ENCODE results near the gene WNT5A. TPM values are rescaled to one million over a fixed set of nuclear protein-coding genes. Genes with fewer than 3 reads are reported as not detected.
A peak's percentile ranks its signal among the peaks of the same experiment; 100 is the strongest.

WNT5A gene
- polyA plus RNA-seq, 2 of the 4 experiments (the other 2 are of a cell fraction), result 0.10 to 1.1 TPM

GRCh38 chr3:55526332-55527030 lies 39.4 kb upstream of the WNT5A start:
- H3K4me2 ChIP-seq, result no peak overlapping the region
- WGBS (ENCODE audit: missing lambda C conversion rate), result 0% methylated on average over 4 of the region's 10 CpGs
- FAIRE-seq (no peak), DNase-seq (ENCODE audit: low read depth in 1 of 2, low spot score in 1 of 2) (peak in 1 of 2 experiments; percentile 9), ATAC-seq (no peak)
- no peak overlapping the region for H3K4me3 ChIP-seq
- no peak overlapping the region for H3K27ac ChIP-seq
- no peaks in the 10 kb centered on the region for H3K4me1 ChIP-seq
- H3K9me3 ChIP-seq, result no peaks in the 10 kb centered on the region
- ChIA-PET CTCF (no interaction called here), POLR2A (no interaction called here)
- no peak for TF ChIP-seq HES2 (IDR thresholded peaks at IDR 0.05)

GRCh38 chr3:55525436-55525835 lies 38.3 kb upstream of the WNT5A start:
- Histone ChIP-seq H3K4me2 (no peak overlapping the region), H3K4me1 (no peaks in the 10 kb centered on the region), H3K9me3 (no peaks in the 10 kb centered on the region), H3K4me3 (no peak overlapping the region), H3K27ac (no peak overlapping the region)
- ChIA-PET POLR2A (no interaction called here), CTCF (no interaction called here)
- TF ChIP-seq KDM5A (IDR thresholded peaks at IDR 0.05), result no peak
- no peak for TF ChIP-seq HEYL (CRISPR knock-in tag; IDR thresholded peaks at IDR 0.05)
- TF ChIP-seq CBX2 (IDR thresholded peaks at IDR 0.05; ENCODE audit: borderline replicate concordance, low read depth), result no peak
- no peak for TF ChIP-seq FOSB (CRISPR knock-in tag; IDR thresholded peaks at IDR 0.05)
- no peak for TF ChIP-seq USF2 (IDR thresholded peaks at IDR 0.05)
- TF ChIP-seq EHF (CRISPR knock-in tag; IDR thresholded peaks at IDR 0.05), result no peak
- TF ChIP-seq ATOH8 (CRISPR knock-in tag; IDR thresholded peaks at IDR 0.05; ENCODE audit: low read depth), result no peak
- no peak for TF ChIP-seq MAX (IDR thresholded peaks at IDR 0.05)
- TF ChIP-seq RCOR1 (IDR thresholded peaks at IDR 0.05; ENCODE audit: low read depth, low read length), result no peak
- TF ChIP-seq PHF8 (IDR thresholded peaks at IDR 0.05; ENCODE audit: borderline replicate concordance, low read depth), result no peak
- TF ChIP-seq EHMT2 (IDR thresholded peaks at IDR 0.05; ENCODE audit: low read depth), result no peak
- TF ChIP-seq KDM1A (IDR thresholded peaks at IDR 0.05; ENCODE audit: low read depth), result no peak
- no peak for TF ChIP-seq NPAS2 (CRISPR knock-in tag; IDR thresholded peaks at IDR 0.05; ENCODE audit: borderline replicate concordance)
- no peak for DNase-seq (ENCODE audit: low read depth in 1 of 2, low spot score in 1 of 2)
- ATAC-seq, result no peak
- 36% methylated on average over 3 of the region's 3 CpGs for WGBS (ENCODE audit: missing lambda C conversion rate)
- no peak for FAIRE-seq

- H3K4me3 ChIP-seq, result no peak overlapping the region
- DNase-seq (ENCODE audit: low read depth in 1 of 2, low spot score in 1 of 2), result no peak
- no peak overlapping the region for H3K4me2 ChIP-seq
- ChIA-PET CTCF (no interaction called here), POLR2A (no interaction called here)
- 64% methylated on average over 4 of the region's 4 CpGs for WGBS (ENCODE audit: missing lambda C conversion rate)
- no peak overlapping the region for H3K27ac ChIP-seq
- ATAC-seq, result no peak
- no peaks in the 10 kb centered on the region for H3K9me3 ChIP-seq
- H3K4me1 ChIP-seq, result no peaks in the 10 kb centered on the region
- no peak for FAIRE-seq
- no peak for TF ChIP-seq RCOR1 (IDR thresholded peaks at IDR 0.05; ENCODE audit: low read depth, low read length)
- TF ChIP-seq FOXS1 (CRISPR knock-in tag; IDR thresholded peaks at IDR 0.05), result no peak
- TF ChIP-seq HES2 (IDR thresholded peaks at IDR 0.05), result no peak
- no peak for TF ChIP-seq CTCF (IDR thresholded peaks at IDR 0.05)
- TF ChIP-seq FOSL2 (IDR thresholded peaks at IDR 0.05), result no peak
- TF ChIP-seq FOSL2 (CRISPR knock-in tag; IDR thresholded peaks at IDR 0.05), result no peak
- TF ChIP-seq RAD21 (conservative IDR thresholded peaks at IDR 0.05 in 1 of 2, IDR thresholded peaks at IDR 0.05 in 1 of 2), result no peak
- TF ChIP-seq ELK1 (IDR thresholded peaks at IDR 0.05; ENCODE audit: low read depth, low read length), result no peak
- TF ChIP-seq ATOH8 (CRISPR knock-in tag; IDR thresholded peaks at IDR 0.05; ENCODE audit: low read depth), result no peak
- TF ChIP-seq HDAC2 (IDR thresholded peaks at IDR 0.05), result no peak
- no peak for TF ChIP-seq NPAS2 (CRISPR knock-in tag; IDR thresholded peaks at IDR 0.05; ENCODE audit: borderline replicate concordance)
- no peak for TF ChIP-seq HMGXB4 (CRISPR knock-in tag; IDR thresholded peaks at IDR 0.05; ENCODE audit: borderline replicate concordance)
- TF ChIP-seq ZC3H11A (IDR thresholded peaks at IDR 0.05), result no peak
- TF ChIP-seq KDM5A (IDR thresholded peaks at IDR 0.05), result no peak
Observed at GRCh38 chr3:55524565-55525244, 37.6 kb upstream of the WNT5A start.
